AG04449 (cell line): ENCODE results near the gene CACNG6.
"Not testable (repeated sequence)": the region's sequence is repeated elsewhere in the genome, so short reads cannot be mapped to it uniquely, and the experiment has no call there.

Experiments
- CTCF ChIA-PET: fragments of 350-600 bp; formaldehyde crosslinking; extraction: SDS; loops from one replicate; lab custom pipeline; 2021; ENCODE audit warnings: antibody characterized with exemption; lab: Yijun Ruan, JAX
- POLR2A ChIA-PET: fragments of 400-600, 350-600 bp; formaldehyde crosslinking; extraction: SDS; loops from one replicate; lab custom pipeline; 2020; ENCODE audit warnings: antibody characterized with exemption, inconsistent platforms; lab: Yijun Ruan, JAX
- DNase-seq: peaks from one replicate; pipeline ENCODE4 v3.0.0-alpha.2; 2010; ENCODE audit warnings: low read depth, low spot score
- H3K4me3 ChIP-seq: 2 replicates; pipeline ENCODE4 v1.5.1; 2011; ENCODE audit warnings: low read depth, mild to moderate bottlenecking, control low read depth, low read length
- CTCF ChIP-seq: IDR thresholded peaks from one replicate; pipeline ENCODE4 v1.5.1; 2011; ENCODE audit warnings: mild to moderate bottlenecking, moderate library complexity, low read length, control low read depth, inconsistent platforms; ENCODE audit not compliant: insufficient read depth; ENCODE audit errors: missing control alignments

CACNG6 gene

GRCh38 chr19:53947624-53948023 lies 43.8 kb upstream of the CACNG6 start:
- ChIA-PET CTCF (interaction anchor here (0.8 kb wide), 1 partner anchor 155 kb away, joined by 3 read pairs; no protein-coding TSS in a partner anchor), POLR2A (no interaction called here)
- H3K4me3 ChIP-seq: no peak overlapping the region
- DNase-seq: no peak
- TF ChIP-seq CTCF: no peak

- DNase-seq, H3K4me3 ChIP-seq, POLR2A ChIA-PET: not testable (repeated sequence)
- CTCF ChIA-PET: interaction anchor here (0.8 kb wide), 1 partner anchor 156 kb away, joined by 3 read pairs; no protein-coding TSS in a partner anchor
These were observed 42.8 kb upstream of the CACNG6 start for GRCh38 chr19:53948611-53949010.

GRCh38 chr19:53951436-53951835 lies 40.0 kb upstream of the CACNG6 start:
- TF ChIP-seq CTCF: no peak
- H3K4me3 ChIP-seq: no peak overlapping the region
- ChIA-PET POLR2A (no interaction called here), CTCF (no interaction called here)
- DNase-seq: no peak

- POLR2A ChIA-PET: no interaction called here
- no peak overlapping the region for H3K4me3 ChIP-seq
- DNase-seq: no peak
- TF ChIP-seq CTCF: no peak
- CTCF ChIA-PET: no interaction called here
These were observed 39.5 kb upstream of the CACNG6 start for GRCh38 chr19:53951947-53952346.

GRCh38 chr19:53953383-53953782 lies 38.1 kb upstream of the CACNG6 start:
- H3K4me3 ChIP-seq: no peak overlapping the region
- ChIA-PET CTCF (interaction anchor here (1.3 kb wide), 1 partner anchor 160 kb away, joined by 4 read pairs; no protein-coding TSS in a partner anchor), POLR2A (no interaction called here)
- DNase-seq: no peak
- TF ChIP-seq CTCF: no peak

GRCh38 chr19:53957448-53958167 lies 33.8 kb upstream of the CACNG6 start:
- ChIA-PET POLR2A (no interaction called here), CTCF (no interaction called here)
- H3K4me3 ChIP-seq: no peak overlapping the region
- no peak for DNase-seq
- TF ChIP-seq CTCF: no peak

- DNase-seq: no peak
- CTCF ChIA-PET: no interaction called here
- TF ChIP-seq CTCF: no peak
- POLR2A ChIA-PET: no interaction called here
- no peak overlapping the region for H3K4me3 ChIP-seq
These were observed 33.3 kb upstream of the CACNG6 start for GRCh38 chr19:53958168-53958571.
